GM19463 (cell line): ENCODE measurements around the gene CASK.

ENCODE experiments used
- ATAC-seq: cut with Tn5 transposase; IDR thresholded peaks from one replicate; pipeline ENCODE4 v1.9.1; 2021; ENCODE audit warnings: mild to moderate bottlenecking, moderate library complexity; ENCODE audit not compliant: unreplicated experiment

CASK gene

GRCh38 chrX:41837270-41837944 is 85.9 kb downstream of the CASK start:
- peak; percentile 77 for ATAC-seq

- ATAC-seq, result no peak
Measured at GRCh38 chrX:41828826-41829225, 94.5 kb downstream of the CASK start.

- no peak for ATAC-seq
Measured at GRCh38 chrX:41827886-41828285, 95.5 kb downstream of the CASK start.

GRCh38 chrX:41825796-41826195 is 97.6 kb downstream of the CASK start:
- no peak for ATAC-seq

GRCh38 chrX:41824551-41824950 is 98.8 kb downstream of the CASK start:
- no peak for ATAC-seq

GRCh38 chrX:41823402-41823801 is 100.0 kb downstream of the CASK start:
- ATAC-seq, result no peak

GRCh38 chrX:41822892-41823291 is 100.5 kb downstream of the CASK start:
- ATAC-seq, result no peak

- ATAC-seq, result no peak
Measured at GRCh38 chrX:41808047-41808446, 115.3 kb downstream of the CASK start.

GRCh38 chrX:41802958-41803357 is 120.4 kb downstream of the CASK start:
- no peak for ATAC-seq

GRCh38 chrX:41799661-41800060 is 123.7 kb downstream of the CASK start:
- ATAC-seq, result no peak

- peak; percentile 38 for ATAC-seq
Measured at GRCh38 chrX:41796577-41796976, 126.8 kb downstream of the CASK start.

- ATAC-seq, result peak; percentile 10
Measured at GRCh38 chrX:41796046-41796445, 127.3 kb downstream of the CASK start.

GRCh38 chrX:41789374-41789773 is 134.0 kb downstream of the CASK start:
- no peak for ATAC-seq

- ATAC-seq, result no peak
Measured at GRCh38 chrX:41785685-41786084, 137.7 kb downstream of the CASK start.

GRCh38 chrX:41781500-41781899 is 141.9 kb downstream of the CASK start:
- ATAC-seq, result peak; percentile 50

- no peak for ATAC-seq
Measured at GRCh38 chrX:41779941-41780340, 143.4 kb downstream of the CASK start.

- no peak for ATAC-seq
Measured at GRCh38 chrX:41779030-41779564, 144.3 kb downstream of the CASK start.

GRCh38 chrX:41761702-41762101 is 161.7 kb downstream of the CASK start:
- no peak for ATAC-seq

- ATAC-seq, result no peak
Measured at GRCh38 chrX:41761169-41761568, 162.2 kb downstream of the CASK start.

GRCh38 chrX:41759817-41760216 is 163.5 kb downstream of the CASK start:
- no peak for ATAC-seq

- ATAC-seq, result no peak
Measured at GRCh38 chrX:41758401-41758800, 165.0 kb downstream of the CASK start.

- no peak for ATAC-seq
Measured at GRCh38 chrX:41750716-41751115, 172.6 kb downstream of the CASK start.

GRCh38 chrX:41739871-41740270 is 183.5 kb downstream of the CASK start:
- no peak for ATAC-seq
